NCI-H2107 (cell line): ENCODE measurements around the gene XPA.
"Not testable (repeated sequence)": the region's sequence is repeated elsewhere in the genome, so short reads cannot be mapped to it uniquely, and the experiment has no call there.

ENCODE experiments used
- DNase-seq: peaks from one replicate; lab custom pipeline; 2025; lab: John Stamatoyannopoulos, UW

Gene XPA

DNA sequence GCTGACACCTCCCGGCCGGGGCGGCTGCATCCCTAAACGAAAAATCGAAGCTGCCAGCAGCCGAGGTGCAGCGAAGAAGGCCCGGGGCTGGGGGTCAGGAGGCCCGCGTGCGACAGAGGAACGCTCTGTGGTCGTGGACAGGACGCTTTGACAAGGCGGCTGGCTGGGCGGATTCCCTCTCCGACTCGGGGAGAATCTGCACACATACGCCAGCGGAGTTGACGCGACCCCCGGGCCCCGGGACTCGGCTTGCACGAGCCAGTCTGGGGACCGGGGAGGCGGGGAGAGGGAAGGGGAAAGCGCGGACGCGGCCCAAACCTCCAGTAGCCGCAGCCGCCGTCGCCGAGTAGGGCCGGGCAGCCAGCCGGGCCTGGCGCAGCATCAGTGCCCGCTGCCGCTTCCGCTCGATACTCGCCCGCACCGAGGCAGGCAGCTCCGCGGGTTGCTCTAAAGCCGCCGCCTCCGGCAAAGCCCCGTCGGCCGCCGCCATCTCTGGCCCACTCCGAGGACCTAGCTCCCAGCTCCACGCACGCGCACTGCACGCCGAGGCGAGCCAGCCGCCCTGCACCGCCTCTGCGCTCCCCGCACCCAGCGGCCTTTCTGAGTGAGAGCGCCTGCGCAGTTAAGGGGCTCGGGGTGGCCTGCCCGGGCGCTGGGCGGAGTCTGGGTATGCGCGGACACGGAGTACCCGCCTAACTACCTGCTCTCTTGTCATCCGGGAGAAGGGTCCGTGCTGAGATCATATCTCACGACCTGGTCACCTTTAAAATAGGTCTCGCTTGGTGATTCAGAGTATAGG, at the start of gene XPA:
Gene XPA, minus strand, starts transcription at position 538 of the 799 bp plus-strand sequence. Its CDS starts 48 bp downstream, at position 490.
- peak; percentile 81 for DNase-seq

DNA sequence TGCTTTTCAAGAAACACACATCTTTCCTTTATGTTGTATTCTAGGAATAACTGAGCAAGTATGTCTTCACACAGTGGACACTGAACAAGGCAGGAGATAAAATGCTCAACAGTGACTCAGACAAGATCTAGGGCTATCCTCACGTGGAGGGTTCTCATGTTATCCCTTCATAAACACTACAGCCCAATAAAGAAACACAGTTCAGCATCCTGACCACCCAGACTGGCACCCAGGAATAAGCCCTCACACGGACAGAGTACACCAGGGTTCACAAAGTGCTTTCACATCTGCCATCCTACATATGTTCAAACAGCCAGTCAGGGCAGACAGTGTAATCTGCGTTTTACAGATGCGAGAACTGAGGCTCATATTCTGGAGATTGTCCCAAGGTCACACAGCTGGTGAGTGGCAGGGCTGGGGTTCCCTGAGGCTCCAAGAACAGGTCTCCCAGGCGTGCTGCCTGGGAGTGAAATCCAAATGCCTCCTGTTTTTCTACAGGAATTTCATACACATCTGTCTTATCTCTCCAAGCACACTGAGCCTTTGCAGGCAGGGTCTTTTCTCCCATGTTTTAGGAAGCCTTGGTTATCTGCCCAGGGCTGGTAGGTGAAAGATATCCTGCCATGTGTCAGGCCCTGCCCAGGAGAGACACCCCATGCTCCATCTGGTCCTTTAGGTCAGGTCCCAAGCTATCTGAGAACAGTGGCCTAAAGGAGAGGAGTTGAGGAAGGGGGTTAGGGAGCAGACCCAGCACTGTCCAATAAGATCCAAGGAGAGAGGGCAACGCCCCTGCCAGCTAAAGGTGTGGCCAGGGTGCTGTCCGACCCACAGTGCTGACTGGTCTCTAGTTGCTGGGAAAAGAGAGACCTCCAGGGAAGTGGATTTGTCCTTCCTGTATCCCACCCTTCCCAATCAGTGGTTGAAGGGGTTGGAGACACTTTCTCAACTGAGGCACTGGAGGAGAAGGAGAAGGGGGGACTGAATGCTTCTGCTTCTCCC, 47.9 kb upstream of the XPA start:
- DNase-seq = no peak

- DNase-seq = not testable (repeated sequence)
Measured at GRCh38 chr9:97744025-97744424, 46.9 kb upstream of the XPA start.

DNA sequence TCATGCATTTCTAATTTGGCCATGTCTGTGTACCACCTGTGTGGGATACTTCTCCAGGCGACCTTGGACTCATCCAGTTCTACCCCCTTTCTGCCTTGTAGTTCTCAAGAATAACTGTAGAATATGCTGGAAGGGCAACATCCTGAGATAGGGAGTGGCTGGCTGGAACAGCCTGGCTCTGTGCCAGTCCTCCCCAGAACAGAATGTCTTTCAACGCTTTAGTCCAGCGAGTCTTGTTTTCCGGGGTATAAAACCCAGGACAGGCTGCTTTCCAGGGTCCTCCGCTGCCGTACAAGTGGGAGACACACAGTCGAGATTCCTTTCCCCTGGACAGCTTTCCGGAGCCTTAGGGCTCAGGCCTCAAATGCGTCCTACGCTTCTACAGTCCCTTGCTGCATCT, 45.4 kb upstream of the XPA start:
- DNase-seq = no peak

GRCh38 chr9:97741947-97742346, 44.8 kb upstream of the XPA start:
- DNase-seq = no peak

DNA sequence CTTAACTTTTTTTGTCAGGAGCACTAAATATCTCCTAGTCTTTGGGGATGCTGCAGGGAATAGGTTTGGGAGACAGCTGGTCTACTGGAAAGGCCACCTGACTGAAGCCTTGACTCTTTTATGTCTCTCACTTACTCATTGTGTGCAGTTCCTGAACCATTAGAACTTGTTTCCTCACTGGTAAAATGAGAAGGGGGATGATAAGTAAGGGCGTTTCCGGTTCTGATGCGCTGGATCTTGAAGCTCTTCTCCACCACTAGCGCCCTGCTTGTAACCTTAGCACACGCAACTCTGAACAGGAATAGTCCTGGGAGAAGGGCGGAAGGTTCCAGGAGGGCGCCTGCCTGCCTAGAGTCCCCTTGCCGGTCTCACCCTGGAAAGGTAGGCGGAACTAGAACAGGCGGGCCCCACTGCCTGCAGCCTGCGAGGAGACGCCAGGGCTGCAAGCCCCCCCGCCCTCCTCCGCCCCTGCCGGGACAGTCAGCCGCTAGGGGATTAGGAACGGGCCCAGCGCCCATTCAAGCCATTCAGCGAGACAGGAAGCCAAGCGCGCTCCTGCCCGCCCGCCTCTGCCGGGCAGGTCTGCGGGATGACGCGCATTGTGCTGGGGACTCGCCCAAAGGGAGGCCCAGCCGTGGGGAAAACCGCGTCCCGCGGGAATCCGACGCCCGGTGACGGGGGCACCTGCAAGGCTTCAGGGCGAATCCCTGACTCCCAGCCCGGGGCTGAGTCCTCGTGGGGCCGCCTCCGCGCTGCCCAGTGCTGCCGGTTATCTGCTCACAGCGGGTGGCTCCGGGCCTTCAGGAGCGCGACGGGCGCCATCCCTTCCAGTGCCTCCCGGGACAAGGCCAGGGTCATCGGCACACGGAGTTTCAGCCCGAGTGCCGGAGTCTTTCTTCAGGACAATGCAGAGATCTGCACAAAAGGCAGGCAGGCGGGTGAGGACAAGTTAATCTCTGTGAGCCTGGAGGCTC, 44.0 kb upstream of the XPA start:
- DNase-seq = no peak

- DNase-seq = no peak
Measured at GRCh38 chr9:97737429-97737828, 40.3 kb upstream of the XPA start.

GRCh38 chr9:97735070-97735600, 38.0 kb upstream of the XPA start:
- DNase-seq = no peak

DNA sequence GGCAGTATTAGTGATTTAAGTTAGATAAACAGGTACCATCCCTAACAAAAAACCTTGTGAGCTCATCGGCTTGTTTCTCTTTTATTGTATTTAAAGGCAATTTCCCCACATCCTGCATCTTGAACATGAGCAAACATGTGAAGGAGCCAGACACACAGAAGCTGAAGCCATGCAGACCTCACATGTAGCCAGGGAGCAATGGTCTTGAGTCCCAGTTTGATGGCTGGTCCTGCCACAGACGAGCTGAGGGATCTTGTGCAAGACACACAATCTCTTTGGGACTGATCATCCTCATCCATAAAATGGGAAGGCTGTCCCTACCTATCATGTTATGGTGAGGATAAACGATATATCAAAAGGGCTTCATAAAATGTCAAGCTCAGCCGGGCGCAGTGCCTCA, 29.6 kb upstream of the XPA start:
- DNase-seq = no peak

GRCh38 chr9:97723819-97724218, 26.7 kb upstream of the XPA start:
- no peak for DNase-seq

GRCh38 chr9:97722331-97722730, 25.2 kb upstream of the XPA start:
- DNase-seq = no peak

- no peak for DNase-seq
Measured at GRCh38 chr9:97721396-97721795, 24.3 kb upstream of the XPA start.

GRCh38 chr9:97717866-97718265, 20.7 kb upstream of the XPA start:
- no peak for DNase-seq

GRCh38 chr9:97714435-97714834, 17.3 kb upstream of the XPA start:
- DNase-seq = no peak

GRCh38 chr9:97711223-97711626, 14.1 kb upstream of the XPA start:
- no peak for DNase-seq

DNA sequence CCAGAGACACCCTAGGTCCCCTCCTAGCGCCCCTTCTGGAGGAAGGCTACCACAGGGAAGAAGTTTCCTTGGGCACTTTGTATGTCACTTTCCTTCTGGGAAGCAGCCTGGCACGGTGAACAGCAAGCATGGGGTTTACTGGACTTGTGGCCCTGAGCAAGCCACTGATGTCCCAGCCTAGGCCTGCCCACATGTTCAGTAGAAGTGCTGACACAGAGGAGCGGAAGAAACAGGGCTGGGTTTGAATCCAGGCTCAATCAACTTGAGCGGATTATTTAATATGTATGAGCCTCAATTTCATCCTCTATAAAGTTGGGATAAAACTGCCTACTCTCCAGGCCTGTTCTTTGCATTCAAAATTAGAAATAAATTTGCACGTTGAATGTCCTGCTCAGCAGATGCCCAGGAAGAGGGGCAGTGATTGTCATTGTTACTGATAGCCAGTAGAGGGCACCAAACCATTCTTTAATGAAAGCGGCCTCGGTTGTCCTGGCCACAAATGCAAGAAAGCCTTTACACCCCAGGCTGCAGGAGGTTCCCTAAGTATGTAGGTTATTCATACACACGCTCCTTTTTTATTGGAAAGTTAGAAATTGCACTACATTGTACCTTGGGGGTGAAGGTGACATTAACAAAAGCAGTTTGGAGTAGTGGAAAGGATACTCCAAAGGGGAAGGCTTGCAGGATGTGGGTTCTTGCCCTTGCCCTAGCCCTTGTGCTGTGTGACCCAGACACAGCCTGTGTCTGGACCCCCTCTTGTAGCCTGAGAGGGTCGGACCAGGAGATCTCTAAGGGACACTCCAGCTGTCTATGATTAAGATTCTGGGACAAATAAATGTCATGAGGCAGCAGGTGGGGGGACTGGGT, 13.4 kb upstream of the XPA start:
- DNase-seq = peak; percentile 25

DNA sequence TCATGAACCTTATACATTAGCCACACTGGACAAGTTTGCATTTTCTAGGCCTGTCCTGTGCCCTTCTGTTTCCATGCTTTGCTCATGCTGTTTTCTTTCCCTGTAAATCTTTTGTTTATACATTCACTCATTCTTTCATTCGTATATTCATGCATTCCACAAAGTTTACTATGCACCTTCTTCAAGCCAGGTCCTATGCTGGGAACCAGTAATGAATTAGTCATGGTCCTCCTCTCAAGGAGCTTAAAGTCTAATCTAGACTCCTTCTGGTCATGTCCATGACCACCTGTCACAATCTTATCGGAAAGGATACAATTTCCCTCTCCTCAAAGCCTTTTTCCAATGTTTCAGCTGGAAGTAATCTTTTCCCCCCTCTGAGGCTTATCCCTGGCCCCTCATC, 9.1 kb upstream of the XPA start:
- DNase-seq = no peak

DNA sequence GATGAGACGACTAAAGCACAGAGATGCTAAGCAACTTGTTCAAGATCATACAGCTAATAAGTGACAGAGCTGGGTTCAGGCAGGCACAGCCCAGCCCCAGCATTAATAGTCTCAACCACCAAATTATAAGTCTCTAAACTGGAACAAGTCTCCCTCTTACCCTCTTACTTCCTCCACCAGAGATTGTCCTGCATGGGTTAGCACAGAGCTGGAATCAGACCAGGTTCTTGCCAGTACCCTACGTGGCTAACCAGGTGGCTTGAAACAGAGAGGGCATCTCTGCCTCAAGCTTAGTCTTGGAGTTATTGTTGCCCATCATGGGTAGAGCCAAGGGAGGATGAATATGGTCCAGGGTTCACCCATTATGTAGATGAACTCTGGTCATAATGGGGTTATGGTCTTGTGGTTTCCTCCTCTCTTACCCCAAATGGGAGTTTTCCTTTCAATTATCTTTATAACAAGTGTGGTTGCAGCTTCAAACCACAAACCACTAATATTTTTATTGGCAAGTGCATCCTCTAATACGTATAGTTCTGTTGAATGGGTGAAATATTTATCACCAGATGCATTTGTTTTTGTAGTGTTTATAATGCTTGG, 8.3 kb upstream of the XPA start:
- no peak for DNase-seq

DNA sequence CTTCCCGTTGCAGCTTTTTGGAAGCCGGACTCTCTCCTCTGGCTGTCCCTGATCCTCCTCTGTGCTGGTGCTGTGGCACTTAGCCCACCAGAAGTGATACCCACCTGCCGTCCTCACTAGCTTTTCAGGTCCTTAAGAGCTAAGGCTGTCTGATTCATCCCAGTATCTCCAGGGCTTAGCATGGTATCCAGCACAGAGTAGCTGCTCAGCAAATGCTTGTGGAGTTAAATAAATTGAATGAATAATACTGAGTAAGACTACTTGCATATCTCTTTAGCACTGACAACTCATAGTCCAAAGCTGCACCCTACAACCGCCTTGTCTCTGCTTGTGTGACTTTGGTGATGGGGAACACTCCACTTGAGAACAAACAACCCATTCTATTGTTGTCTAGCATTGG, 7.7 kb upstream of the XPA start:
- no peak for DNase-seq

DNA sequence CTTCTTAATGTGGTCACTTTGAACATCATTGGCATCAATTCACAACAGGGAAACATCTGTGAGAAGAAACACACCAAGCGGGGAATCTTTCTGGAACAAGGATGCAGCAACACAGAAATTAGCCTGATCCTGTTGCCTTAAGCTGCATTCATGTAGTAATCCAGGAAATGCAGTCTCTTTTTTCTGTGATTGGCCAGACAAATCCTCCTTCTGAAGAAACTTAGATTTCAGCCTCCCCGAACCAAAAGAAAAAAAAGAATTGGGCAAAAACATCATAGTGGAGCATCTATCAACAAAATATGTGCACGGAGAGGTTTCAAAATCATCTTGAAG, 7.2 kb upstream of the XPA start:
- DNase-seq = no peak
